ENCODE results near the gene CHRFAM7A.
"Not testable (repeated sequence)": the region's sequence is repeated elsewhere in the genome, so short reads cannot be mapped to it uniquely, and the experiment has no call there.

Gene CHRFAM7A

DNA sequence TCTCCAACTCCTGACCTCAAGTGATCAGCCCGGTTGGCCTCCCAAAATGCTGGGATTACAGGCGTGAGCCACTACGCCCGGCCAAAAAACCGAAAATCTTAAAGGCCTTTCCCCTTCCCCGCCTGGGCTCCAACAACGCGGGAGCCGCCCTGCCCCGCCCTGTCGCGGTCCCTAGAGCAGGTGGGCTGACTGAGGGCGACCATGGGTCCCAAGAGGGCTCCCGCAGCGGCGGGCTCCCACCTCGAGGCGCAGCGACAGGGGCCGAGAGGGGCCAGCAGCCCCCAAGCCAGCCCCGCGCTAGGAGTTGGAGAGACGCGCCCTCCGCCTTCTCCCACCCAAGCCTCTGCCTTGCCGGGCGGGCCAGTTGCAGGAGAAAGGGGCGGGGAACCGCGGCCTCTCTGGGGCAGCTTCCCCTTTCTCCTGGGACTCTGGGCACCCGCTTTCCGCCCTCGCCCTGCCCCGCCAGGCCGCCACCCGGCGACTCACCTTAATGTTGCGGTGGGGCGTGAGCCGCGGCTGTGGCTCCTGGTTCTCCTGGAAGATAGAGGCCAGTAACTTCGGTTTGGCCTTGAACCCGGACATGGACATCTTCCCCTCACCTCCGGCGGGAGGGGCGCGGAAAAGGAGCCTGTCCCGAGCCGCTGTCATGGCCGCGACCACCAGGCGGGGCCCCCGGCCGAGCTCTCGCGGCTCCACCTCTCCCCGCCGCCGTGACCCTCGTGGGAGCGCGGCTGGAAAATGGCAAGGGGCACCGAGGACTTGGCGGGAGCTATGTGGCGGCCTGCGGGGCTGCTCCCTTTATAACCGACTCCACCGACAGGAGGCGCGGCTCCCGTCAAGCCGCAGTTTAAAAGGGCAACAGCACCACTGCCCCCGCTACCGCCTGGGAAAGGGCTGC, at the start of gene CHRFAM7A:
TSS of gene CHRFAM7A (minus strand) at position 775 of the 898 bp plus-strand sequence. CDS start 10,189 bp downstream, outside the sequence.
- DNase-seq (ENCODE audit: low read depth in 2 of 2), result not testable (repeated sequence)

DNA sequence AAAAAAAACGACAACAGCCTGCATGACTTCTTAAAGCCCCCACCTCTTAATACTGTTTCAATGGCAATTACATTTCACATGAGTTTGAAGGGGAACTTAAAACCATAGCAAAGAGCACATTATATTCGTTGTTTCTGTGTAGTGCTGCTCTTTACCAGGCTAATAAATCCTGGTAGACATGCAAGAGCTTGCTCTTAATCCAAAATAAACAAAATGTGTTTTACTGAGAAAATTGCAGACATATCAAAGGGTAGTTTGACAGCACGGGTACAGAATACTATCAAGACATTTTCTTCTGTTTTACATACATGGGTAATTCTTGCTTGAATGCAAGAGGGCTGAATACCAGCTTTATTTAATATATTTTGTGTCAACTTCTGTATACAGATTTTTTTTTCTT, 45.0 kb upstream of the CHRFAM7A start:
- not testable (repeated sequence) for DNase-seq (ENCODE audit: low read depth in 2 of 2)

DNA sequence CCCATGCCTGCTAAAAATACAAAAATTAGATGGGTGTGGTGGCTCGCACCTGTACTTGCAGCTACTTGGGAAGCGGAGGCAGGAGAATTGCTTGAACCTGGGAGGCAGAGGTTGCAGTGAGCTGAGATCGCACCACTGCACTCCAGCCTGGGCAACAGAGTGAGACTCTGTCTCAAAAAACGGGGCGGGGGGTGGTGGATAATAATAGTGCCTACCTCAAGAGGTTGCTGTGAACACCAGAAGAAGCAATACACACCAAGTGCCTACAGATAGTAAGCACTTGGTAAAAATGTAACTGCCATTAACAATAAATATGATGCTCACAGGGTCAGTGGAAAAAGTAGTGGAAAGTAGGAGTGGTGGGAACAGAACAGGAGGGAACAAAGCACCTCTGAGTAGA, 42.5 kb upstream of the CHRFAM7A start:
- DNase-seq (ENCODE audit: low read depth in 2 of 2), result not testable (repeated sequence)

DNA sequence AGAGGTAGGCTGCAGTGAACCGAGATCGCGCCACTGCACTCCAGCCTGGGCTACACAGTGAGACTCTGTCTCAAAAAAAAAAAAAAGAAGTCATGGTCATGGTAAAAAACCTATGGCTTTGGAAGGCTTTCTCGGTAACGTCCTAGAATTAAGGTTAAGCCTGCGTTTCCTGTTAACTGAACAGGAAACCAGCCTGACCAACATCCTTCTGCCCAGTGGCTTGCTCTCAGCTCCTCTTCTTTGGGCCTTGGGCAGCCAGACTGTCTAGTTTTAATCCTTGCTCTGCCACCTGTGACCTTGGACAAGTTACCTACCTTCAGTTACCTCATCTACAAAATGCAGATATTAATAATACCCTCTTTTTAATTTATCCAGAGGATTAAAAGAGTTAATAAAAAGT, 27.4 kb upstream of the CHRFAM7A start:
- not testable (repeated sequence) for DNase-seq (ENCODE audit: low read depth in 2 of 2)

DNA sequence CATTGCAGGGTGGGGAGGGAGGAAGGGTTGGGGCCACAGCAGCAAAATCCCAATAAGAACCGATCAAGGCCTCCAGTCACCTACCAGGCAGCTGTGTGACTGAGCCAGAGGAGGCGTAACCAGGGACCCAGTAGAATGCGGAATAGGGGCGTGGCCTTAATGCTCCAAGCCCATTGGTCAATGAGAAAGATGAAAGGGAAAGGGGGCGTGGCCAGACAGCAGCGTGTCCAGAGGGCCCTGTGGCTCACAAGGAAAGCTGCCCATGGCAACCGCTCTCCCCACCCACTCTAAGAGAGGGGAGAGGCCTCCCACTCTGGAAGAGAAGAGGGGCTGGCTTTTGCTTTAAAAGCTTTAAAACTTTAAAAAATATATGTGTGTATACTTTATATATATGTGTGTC, 20.8 kb upstream of the CHRFAM7A start, which contains the start of gene GOLGA8R:
TSS of gene GOLGA8R (minus strand) at position 101 of the 400 bp plus-strand sequence. CDS start at position 3, 98 bp downstream.
- not testable (repeated sequence) for DNase-seq (ENCODE audit: low read depth in 2 of 2)

DNA sequence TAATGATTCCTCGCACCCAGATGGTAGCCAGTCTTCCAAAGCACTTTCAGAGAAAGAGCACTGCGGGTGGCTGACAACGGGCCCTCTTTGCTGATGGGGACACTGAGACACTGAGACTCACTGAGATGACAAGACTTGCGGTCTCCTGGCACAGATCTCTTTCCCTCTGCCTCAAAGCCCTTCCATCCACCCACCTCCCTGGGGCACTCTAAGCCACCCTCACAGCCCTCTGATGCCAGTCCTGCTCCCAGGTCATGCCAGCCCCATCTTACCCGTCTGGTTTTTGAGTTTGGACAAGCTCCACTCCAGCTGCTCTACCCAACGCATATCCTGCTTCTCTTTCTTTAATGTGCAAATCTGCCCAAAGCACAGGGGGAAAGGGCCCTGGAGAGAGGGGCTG, 14.3 kb upstream of the CHRFAM7A start:
- DNase-seq (ENCODE audit: low read depth in 2 of 2), result not testable (repeated sequence)

GRCh38 chr15:30398988-30399387, 5.6 kb upstream of the CHRFAM7A start:
- DNase-seq (ENCODE audit: low read depth in 2 of 2), result peak; percentile 35 to 59

- DNase-seq (ENCODE audit: low read depth in 2 of 2), result not testable (repeated sequence)
These were observed 288 bp upstream of the CHRFAM7A start for GRCh38 chr15:30393664-30393991.

- DNase-seq (ENCODE audit: low read depth in 2 of 2), result not testable (repeated sequence)
These were observed 6.9 kb downstream of the CHRFAM7A start for GRCh38 chr15:30386318-30386887.

GRCh38 chr15:30377082-30377413, 16.3 kb downstream of the CHRFAM7A start:
- not testable (repeated sequence) for DNase-seq (ENCODE audit: low read depth in 2 of 2)

DNA sequence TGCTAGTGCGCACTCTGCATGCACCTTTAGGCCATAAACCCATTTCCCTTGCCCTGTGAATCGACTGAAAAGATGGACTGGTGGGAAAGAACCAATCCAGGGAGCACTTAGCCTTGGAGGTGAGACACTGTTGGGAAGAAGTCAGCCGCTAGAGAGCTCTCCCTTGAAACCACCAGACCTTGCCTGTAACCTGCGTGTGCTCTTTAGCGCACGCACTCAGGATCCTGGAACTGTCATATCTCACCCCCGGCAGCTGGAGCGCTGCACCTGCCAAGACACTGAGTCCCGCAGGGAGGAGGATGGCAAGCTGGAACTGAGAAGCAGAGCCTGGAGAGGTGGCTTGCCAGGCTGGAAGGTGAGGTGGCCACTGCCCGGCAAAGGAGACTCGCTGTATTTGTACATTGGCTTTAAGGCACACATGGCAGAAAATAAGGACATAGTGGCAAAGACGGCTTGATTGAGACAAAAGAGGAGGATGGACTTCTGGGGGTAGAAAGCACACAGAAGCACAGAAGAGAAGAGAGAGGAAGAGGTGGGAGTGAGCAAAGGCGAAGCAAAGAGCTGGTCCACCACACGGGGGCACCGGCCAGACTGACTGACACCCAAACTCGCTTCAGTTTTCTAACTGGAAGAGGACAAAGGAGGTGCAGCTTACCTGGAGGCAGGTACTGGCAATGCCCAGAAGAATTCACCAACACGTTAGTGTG, 16.8 kb downstream of the CHRFAM7A start:
- DNase-seq (ENCODE audit: low read depth in 2 of 2), result not testable (repeated sequence)

- not testable (repeated sequence) for DNase-seq (ENCODE audit: low read depth in 2 of 2)
These were observed 17.5 kb downstream of the CHRFAM7A start for GRCh38 chr15:30375872-30376271.

GRCh38 chr15:30374862-30375261, 18.5 kb downstream of the CHRFAM7A start:
- not testable (repeated sequence) for DNase-seq (ENCODE audit: low read depth in 2 of 2)

DNA sequence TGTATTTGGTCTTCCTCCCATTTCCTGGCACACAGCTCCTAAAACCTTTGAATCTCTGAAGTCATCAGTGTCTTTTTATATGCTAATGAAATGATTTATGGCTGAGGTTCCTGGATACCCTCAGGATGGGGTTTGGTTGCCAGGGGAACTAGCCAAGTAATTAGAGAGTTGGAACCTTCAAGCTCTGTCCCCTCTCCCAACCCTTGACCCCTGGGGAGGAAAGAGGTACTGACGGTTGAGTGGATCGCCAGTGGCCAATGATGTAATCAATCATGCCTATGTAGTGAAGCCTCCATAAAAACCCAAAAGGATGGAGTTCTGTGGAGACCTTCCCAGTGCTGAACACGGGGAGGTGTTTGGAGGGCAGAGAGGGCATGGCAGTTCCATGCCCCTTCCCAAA, 25.1 kb downstream of the CHRFAM7A start:
- not testable (repeated sequence) for DNase-seq (ENCODE audit: low read depth in 2 of 2)

- DNase-seq (ENCODE audit: low read depth in 2 of 2), result not testable (repeated sequence)
These were observed 26.1 kb downstream of the CHRFAM7A start for GRCh38 chr15:30367246-30367645.

GRCh38 chr15:30361404-30361803, 31.9 kb downstream of the CHRFAM7A start:
- DNase-seq (ENCODE audit: low read depth in 2 of 2), result not testable (repeated sequence)

- not testable (repeated sequence) for DNase-seq (ENCODE audit: low read depth in 2 of 2)
These were observed 32.4 kb downstream of the CHRFAM7A start for GRCh38 chr15:30360990-30361389.

GRCh38 chr15:30355043-30355442, 38.3 kb downstream of the CHRFAM7A start:
- DNase-seq (ENCODE audit: low read depth in 2 of 2), result not testable (repeated sequence)

- not testable (repeated sequence) for DNase-seq (ENCODE audit: low read depth in 2 of 2)
These were observed 43.5 kb downstream of the CHRFAM7A start for GRCh38 chr15:30349803-30350202.

- DNase-seq (ENCODE audit: low read depth in 2 of 2), result not testable (repeated sequence)
These were observed 56.8 kb downstream of the CHRFAM7A start for GRCh38 chr15:30336584-30336983.

DNA sequence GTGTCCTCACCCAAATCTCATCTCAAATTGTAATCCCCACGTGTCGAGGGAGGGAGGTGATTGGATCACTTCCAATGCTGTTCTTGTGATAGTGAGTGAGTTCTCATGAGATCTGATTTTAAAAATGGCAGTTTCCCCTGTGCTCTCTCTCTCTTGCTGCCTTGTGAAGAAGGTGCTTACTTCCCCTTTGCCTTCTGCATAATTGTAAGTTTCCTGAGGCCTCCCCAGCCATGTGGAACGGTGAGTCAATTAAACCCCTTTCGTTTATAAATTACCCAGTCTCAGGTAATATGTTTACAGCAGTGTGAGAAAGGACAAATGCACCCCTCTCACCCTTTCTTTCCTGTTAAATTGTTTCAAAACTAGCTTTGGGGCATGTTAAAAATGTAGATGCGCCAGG, 59.2 kb downstream of the CHRFAM7A start:
- DNase-seq (ENCODE audit: low read depth in 2 of 2), result not testable (repeated sequence)

GRCh38 chr15:30326145-30326544, 67.2 kb downstream of the CHRFAM7A start:
- DNase-seq (ENCODE audit: low read depth in 2 of 2), result not testable (repeated sequence)

All from stimulated activated CD4-positive, alpha-beta T cell treated with anti-CD3 and anti-CD28 coated beads, Interleukin-4, amount 100 ng/mL, for 48 hours (primary cell).